ENCODE data around the gene PDP2. TPM values are rescaled to one million over a fixed set of nuclear protein-coding genes. Genes with fewer than 3 reads are reported as not detected.

The PDP2 gene
- total RNA-seq, 1 donor from 2014 or later = 14.0 TPM

- TF ChIP-seq POLR2AphosphoS5 (IDR thresholded peaks at IDR 0.05; ENCODE audit: insufficient read depth in 1 of 2, low read depth in 1 of 2) (no peak), POLR2A (IDR thresholded peaks at IDR 0.05) (no peak), CTCF (IDR thresholded peaks at IDR 0.05) (no peak)
- Histone ChIP-seq H3K36me3 (peaks cover 0 to 13% of the 10 kb centered on the region in 2 donors), H3K4me1 (no peaks in the 10 kb centered on the region), H3K27me3 (no peaks in the 10 kb centered on the region), H3K9me3 (no peaks in the 10 kb centered on the region), H3K27ac (no peak overlapping the region), H3K4me3 (no peak overlapping the region)
- intact Hi-C loops (cut with DNase I) = no loop called here
- DNase-seq (ENCODE audit: extremely low spot score in 2 of 2) = no peak
Observed at GRCh38 chr16:66888647-66889615, 8.6 kb downstream of the PDP2 start.

- DNase-seq (ENCODE audit: extremely low spot score in 2 of 2) = no peak
- Histone ChIP-seq H3K9me3 (no peaks in the 10 kb centered on the region), H3K4me1 (no peaks in the 10 kb centered on the region), H3K36me3 (peaks cover 0 to 12% of the 10 kb centered on the region in 2 donors), H3K4me3 (no peak overlapping the region), H3K27ac (no peak overlapping the region), H3K27me3 (no peaks in the 10 kb centered on the region)
- TF ChIP-seq CTCF (IDR thresholded peaks at IDR 0.05) (no peak), POLR2AphosphoS5 (IDR thresholded peaks at IDR 0.05; ENCODE audit: insufficient read depth in 1 of 2, low read depth in 1 of 2) (no peak), POLR2A (IDR thresholded peaks at IDR 0.05) (no peak)
- intact Hi-C loops (cut with DNase I) = loop anchor here (5.0 kb wide), 1 partner anchor 38 kb away; the partner anchor contains the start of gene RRAD
Observed at GRCh38 chr16:66889622-66890021, 9.3 kb downstream of the PDP2 start.

- Histone ChIP-seq H3K4me3 (no peak overlapping the region), H3K36me3 (peaks cover 0 to under 1% of the 10 kb centered on the region in 2 donors), H3K4me1 (no peaks in the 10 kb centered on the region), H3K27ac (no peak overlapping the region), H3K27me3 (no peaks in the 10 kb centered on the region), H3K9me3 (no peaks in the 10 kb centered on the region)
- no peak for TF ChIP-seq POLR2A (IDR thresholded peaks at IDR 0.05)
- TF ChIP-seq POLR2AphosphoS5 (IDR thresholded peaks at IDR 0.05; ENCODE audit: insufficient read depth in 1 of 2, low read depth in 1 of 2) = no peak
- no peak for TF ChIP-seq CTCF (IDR thresholded peaks at IDR 0.05)
- no peak for DNase-seq (ENCODE audit: extremely low spot score in 2 of 2)
- intact Hi-C loops (cut with DNase I) = loop anchor here (5.0 kb wide), 1 partner anchor 37 kb away; the partner anchor contains the start of gene RRAD
Observed at GRCh38 chr16:66890799-66891198, 10.5 kb downstream of the PDP2 start.

- intact Hi-C loops (cut with DNase I) = loop anchor here (5.0 kb wide), 1 partner anchor 36 kb away; the partner anchor contains the start of gene RRAD
- Histone ChIP-seq H3K4me3 (no peak overlapping the region), H3K27ac (no peak overlapping the region), H3K27me3 (no peaks in the 10 kb centered on the region), H3K4me1 (no peaks in the 10 kb centered on the region), H3K36me3 (no peaks in the 10 kb centered on the region), H3K9me3 (no peaks in the 10 kb centered on the region)
- TF ChIP-seq POLR2A (IDR thresholded peaks at IDR 0.05) (no peak), POLR2AphosphoS5 (IDR thresholded peaks at IDR 0.05; ENCODE audit: insufficient read depth in 1 of 2, low read depth in 1 of 2) (no peak), CTCF (IDR thresholded peaks at IDR 0.05) (no peak)
- DNase-seq (ENCODE audit: extremely low spot score in 2 of 2) = no peak
Observed at GRCh38 chr16:66891360-66891759, 11.0 kb downstream of the PDP2 start.

- DNase-seq (ENCODE audit: extremely low spot score in 2 of 2) = no peak
- intact Hi-C loops (cut with DNase I) = loop anchor here (5.0 kb wide), 1 partner anchor 36 kb away; the partner anchor contains the start of gene RRAD
- no peaks in the 10 kb centered on the region for H3K27me3 ChIP-seq
- H3K4me1 ChIP-seq = no peaks in the 10 kb centered on the region
- no peaks in the 10 kb centered on the region for H3K9me3 ChIP-seq
- H3K4me3 ChIP-seq = no peak overlapping the region
- no peaks in the 10 kb centered on the region for H3K36me3 ChIP-seq
- H3K27ac ChIP-seq = no peak overlapping the region
- no peak for TF ChIP-seq POLR2A (IDR thresholded peaks at IDR 0.05)
- TF ChIP-seq POLR2AphosphoS5 (IDR thresholded peaks at IDR 0.05; ENCODE audit: insufficient read depth in 1 of 2, low read depth in 1 of 2) = no peak
- TF ChIP-seq CTCF (IDR thresholded peaks at IDR 0.05) = no peak
Observed at GRCh38 chr16:66891797-66892196, 11.5 kb downstream of the PDP2 start.
